IPS DF 4.7 (cell line): ENCODE results near the gene CHST11.
"Not testable (repeated sequence)": the region's sequence is repeated elsewhere in the genome, so short reads cannot be mapped to it uniquely, and the experiment has no call there.

ENCODE experiments used
- DNase-seq: peaks from one replicate; pipeline ENCODE4 v3.0.0-alpha.2; 2013; ENCODE audit warnings: low spot score; ENCODE audit errors: extremely low read depth

CHST11 gene

GRCh38 chr12:104526320-104526719 is 69.6 kb downstream of the CHST11 start:
- peak; percentile 86 for DNase-seq

DNA sequence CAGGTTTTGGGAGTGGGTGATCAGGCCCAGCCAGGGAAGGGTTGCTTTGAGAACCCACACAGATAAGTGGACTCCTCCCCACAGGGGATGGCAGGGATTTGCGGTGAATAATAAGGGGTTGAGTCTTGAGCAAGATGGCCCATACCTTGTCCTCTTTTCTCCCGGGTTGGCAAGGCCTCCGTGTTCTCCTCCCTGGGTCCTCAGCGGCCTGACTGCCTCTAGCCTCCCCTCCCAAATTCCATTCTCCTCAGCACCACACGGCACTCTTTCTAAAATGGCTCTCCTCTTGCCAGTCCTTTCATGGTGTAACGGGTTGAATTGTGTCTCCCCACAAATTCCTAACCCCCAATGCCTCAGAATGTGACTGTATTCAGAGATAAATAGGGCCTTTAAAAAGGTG is 70.0 kb downstream of the CHST11 start:
- DNase-seq = no peak

DNA sequence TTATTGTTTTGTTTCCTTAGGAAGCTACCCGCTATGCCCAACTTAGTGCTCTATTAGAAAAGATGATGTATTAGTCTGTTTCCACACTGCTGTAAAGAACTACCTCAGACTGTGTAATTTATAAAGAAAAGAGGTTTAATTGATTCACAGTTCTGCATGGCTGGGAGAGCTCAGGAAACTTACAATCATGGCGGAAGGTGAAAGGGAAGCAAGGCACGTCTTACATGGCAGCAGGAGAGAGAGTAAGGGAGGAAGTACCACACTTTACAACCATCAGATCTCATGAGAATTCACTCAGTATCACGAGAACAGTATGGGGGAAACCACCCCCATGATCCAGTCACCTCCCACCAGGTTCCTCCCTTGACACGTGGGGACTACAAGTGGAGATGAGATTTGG is 70.9 kb downstream of the CHST11 start:
- DNase-seq = not testable (repeated sequence)

DNA sequence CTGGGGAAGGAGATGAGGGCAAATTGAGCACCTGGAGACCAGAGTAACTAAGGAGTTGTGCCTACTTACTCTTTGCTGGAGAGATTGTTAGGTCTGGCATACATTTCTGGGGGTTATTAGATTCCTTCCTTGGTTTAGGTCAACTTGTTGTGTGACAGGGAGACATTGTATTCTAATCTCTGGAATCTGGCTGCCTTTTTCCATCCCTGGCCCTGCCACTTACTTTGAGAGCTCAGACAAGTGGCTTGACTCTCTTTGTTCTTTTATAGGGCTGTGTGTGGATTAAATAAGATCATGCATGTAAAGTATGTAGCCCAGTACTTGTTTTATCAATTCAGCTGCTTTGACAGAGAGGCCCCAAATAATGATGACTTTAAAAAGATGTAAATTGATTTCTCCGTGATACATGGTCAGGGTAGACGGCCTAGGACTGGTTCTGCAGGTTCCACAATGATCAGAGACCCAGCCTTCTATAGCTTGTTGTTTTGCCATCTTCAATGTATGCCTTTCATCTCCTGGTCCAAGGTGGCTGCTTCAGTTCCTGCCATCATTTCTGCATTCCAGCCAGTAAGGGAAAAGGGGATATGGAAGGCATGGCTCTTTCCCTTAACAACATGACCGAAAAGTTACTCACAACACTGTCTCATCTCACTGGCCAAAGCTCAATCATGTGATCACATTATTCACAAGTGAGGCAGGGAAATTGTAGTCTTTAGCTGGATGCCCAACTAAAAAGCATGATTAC is 72.6 kb downstream of the CHST11 start:
- DNase-seq = no peak

DNA sequence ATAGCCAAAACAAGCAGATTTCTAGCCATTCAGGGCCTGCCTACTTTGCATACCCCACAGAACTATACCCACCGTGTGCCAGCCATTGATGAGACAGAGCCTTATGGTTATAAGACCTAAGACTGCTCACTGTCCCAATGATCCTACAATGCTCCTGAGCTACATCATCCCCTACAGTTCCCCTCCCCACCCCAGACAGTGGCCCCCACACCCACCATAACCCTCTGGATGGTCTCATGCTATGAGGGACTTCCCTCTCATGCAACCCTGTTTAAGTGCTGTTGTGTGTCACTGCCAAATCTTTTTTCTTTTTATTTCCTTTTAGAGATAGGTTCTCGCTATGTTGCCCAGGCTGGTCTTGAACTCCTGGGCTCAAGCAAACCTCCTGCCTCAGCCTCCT is 75.9 kb downstream of the CHST11 start:
- no peak for DNase-seq

GRCh38 chr12:104533134-104533533 is 76.4 kb downstream of the CHST11 start:
- DNase-seq = no peak

DNA sequence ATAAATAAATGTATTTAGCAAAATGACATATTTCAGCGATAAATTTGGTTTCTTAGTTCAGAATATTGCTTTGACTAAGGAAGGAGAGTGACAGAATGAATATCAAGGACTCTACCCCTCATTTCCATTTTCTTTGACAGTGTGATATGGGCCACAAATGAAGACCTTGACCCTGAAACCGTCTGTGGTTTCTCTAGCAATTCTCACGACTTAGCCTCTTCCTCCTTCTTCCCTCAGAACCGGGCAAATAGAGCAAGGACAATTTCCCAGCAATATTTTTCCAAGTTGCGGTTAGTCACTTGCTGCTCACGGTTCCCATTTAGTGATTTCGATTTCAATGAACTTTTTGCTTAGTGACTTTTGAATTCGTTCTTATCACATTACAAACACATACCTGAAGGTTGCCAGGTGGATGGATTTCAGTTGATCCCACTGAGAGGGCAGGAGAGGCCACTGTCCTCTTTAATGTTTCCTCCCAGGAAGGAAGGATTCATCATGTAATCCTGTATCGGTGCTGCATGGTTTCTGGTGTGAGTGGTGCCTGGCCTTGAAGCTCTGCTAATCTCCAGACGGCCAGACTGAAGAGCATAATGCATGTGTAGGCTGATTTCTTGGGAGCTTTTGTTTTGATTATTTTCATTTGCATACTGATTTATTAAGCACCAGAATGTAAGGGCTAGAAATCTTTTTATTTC is 77.6 kb downstream of the CHST11 start:
- DNase-seq = no peak

DNA sequence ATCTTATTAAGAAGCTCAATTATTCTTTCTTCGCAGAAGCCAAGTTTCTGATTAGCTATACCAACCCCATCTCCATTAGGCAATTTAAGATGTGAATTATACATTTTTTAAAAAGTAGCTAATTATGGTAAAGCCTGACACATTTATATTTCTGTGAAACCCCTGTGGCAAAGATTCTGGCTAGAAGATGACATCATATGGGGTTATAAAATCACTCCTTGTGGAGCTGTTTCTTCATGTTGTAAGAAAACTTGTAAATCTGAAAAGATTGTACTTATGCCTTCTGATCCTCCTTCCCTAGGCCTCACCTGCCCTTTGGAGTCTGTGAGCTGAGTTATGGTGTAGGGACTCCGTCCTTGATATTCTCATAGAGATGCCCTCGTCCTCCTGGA is 78.1 kb downstream of the CHST11 start:
- DNase-seq = no peak

DNA sequence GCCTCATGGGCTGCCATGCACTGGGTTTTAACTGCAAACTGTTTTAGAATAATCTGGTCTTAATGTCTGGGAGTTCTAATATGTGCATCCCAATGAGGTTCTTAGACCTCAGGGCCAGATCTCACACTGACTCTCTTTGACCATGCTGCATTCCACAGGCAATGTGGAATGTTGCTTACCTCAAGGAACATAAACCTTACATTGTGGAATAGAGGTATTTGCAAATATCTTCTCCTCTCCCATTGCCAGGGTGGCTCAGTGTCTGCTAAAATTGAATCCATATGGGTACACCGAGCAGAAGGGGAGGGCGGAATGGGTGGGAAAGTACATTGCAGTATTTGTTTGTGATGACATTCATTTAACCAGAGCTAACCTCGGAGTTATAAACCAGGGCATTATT is 78.6 kb downstream of the CHST11 start:
- no peak for DNase-seq

GRCh38 chr12:104536841-104537240 is 80.1 kb downstream of the CHST11 start:
- no peak for DNase-seq

DNA sequence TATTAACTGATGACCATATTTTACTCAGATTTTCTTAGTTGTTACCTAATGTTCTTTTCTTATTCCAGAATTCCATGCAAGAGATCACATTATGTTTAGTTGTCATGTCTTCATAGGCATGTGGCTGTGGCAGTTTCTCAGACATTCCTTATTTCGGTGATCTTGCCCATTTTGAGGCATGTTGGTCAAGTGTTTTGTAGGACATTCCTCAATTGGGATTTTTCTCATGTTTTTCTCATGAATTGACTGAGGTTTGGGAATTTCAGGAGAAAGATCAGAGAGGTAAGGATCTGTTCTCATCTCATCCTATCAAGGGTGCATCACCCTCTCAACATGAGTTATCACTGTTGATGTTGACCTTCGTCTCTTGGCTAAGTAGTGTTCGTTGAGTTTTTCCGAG is 81.3 kb downstream of the CHST11 start:
- no peak for DNase-seq

- no peak for DNase-seq
These were observed 82.2 kb downstream of the CHST11 start for GRCh38 chr12:104538891-104539462.

DNA sequence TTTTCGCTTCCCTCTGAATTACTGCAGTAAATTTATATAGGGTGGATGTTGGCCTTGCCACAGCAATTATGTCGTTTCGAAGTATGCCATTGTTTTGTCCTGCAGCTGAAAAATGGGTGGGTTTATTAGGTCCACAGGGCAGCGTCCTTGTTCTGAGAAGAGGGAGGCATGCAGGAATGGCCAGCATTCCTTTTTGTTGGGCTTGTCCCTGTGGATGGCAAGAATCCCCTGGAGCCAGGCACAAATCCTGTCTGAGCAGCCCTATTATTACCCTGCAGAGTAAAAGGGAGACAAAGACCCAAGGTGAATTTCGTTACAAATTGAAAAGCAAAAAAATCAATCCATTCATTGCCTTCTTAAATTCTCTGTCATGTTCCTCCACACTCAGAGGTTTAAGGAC is 88.1 kb downstream of the CHST11 start:
- no peak for DNase-seq

GRCh38 chr12:104546575-104546974 is 89.8 kb downstream of the CHST11 start:
- no peak for DNase-seq

DNA sequence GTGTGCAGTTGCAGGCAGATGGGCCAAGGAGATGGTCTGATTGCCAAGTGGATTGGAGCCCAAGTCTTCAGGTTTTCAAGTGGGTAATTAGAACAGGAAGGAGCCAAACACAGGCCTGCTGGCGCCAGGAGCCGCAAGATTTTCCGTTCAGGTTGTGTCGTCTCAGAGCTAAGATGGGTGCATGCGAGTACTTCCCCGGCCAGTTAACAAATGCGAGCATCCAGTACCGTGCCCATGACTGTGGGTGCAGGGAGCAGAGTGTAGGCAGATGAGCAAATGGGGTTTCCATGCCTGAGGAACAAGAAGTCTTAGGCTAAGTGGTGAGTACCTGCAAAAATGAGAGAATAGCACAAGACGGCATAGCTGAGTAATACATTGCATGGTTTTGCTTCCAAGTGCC is 90.5 kb downstream of the CHST11 start:
- DNase-seq = no peak

DNA sequence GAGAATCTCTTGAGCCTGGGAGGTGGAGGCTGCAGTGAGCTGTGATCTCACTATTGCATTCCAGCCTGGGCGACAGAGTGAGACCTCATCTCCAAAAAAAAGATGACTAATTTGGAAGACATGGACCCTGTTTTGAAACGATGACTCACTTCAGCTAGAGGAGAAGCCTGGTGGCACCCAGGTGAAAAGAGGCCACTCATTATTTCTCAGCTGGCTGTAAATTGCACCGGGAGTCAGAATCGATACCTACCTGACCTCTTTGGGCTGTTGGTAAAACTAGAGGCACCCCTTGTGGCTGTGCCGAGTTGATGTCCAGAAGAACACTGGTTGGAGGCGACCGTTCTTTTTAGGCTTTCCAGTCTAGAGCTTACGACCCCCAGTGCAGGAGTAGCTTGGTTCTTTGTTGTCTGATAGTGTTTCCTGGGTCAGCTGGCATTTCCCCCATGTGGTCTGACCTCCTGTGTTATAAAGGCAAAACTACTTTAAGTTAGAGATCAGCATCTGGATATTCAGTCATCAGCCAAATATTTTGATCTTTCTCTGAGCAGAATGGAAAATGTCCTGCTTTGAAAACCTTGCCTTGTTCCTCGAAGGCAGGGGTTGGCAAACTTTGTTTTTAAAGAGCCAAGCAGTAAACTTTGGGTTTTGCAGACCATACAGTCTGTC is 93.2 kb downstream of the CHST11 start:
- no peak for DNase-seq

DNA sequence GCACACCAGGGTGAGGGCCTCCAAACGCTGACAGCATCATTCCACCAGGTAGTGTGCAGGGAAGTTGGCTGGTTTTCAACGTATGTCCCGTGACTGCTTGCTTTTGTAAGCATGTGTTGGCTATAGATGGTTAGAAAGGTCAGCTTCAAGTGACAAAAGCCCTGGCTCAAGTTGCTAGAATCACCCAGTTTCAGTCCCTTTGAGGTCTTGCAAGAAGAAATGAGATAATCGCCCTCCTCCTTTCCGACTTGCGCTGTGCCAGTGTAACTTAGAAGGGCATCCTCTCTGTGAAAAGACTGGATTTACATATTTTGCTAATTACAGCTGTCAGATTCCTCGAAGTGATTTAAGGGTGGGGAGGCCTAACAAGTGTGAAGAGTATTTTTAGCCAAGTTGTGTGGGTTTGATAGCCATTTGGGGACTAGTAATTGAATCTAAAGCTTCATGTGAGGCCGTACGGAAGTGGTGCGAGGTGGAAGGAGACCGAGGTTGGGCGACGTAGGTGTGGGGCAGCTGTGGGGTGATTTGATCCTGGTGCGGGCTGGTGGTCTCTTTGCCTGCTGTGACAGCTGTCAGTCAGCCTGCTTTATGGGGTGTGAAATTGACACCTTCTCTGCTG is 94.7 kb downstream of the CHST11 start:
- DNase-seq = no peak

GRCh38 chr12:104553421-104553820 is 96.7 kb downstream of the CHST11 start:
- DNase-seq = no peak

- no peak for DNase-seq
These were observed 98.9 kb downstream of the CHST11 start for GRCh38 chr12:104555648-104556047.

DNA sequence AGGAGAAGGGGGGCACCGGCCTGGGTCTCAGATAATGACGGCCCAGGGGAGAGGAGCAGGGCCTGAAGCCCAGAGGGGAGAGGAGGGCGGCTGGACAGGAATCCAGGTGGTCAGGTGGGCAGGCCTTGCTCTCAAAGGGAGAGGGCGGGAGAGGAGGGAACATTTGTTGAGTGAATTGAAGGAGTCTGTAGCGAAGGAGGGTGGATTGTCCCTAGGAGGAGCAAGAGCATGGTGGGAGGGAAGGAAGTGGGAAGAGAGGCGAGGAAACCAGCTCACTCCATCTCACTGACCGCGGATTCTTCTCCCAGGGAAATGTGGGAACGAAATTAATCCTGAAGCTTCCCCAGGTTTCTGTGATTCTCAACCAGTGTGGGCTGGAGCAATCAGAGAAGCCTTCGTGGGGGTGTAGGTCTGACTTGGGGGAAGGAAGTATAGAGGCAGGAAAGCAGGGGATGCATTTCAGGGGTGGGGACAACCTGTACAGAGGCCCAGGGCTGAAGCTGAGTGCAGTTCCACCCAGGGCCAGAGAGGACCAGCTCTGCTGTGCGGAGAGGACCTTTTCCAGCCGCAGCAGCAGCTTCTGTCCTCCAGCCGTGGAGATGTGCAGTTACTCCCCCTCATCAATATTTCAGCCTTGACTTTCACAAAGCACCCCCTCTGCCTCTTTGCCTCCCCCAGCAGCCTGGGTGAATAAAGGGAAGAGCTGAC is 100.9 kb downstream of the CHST11 start:
- no peak for DNase-seq

GRCh38 chr12:104560881-104561280 is 104.1 kb downstream of the CHST11 start:
- DNase-seq = no peak
